C4-2B (cell line): Measurements from ENCODE around the gene CHMP5.

Experiments
- CTCF ChIP-seq: fragments of 450-650 bp; conservative IDR thresholded peaks from 2 replicates; pipeline ENCODE4 v1.5.1; 2017; ENCODE audit warnings: mild to moderate bottlenecking
- ZFX ChIP-seq: fragments of 450-650 bp; IDR thresholded peaks from 2 replicates; pipeline ENCODE4 v1.6.1; 2017

GRCh38 chr9:33291901-33292300 is 27.1 kb downstream of the CHMP5 start:
- TF ChIP-seq CTCF = no peak
- TF ChIP-seq ZFX = no peak
